Smooth muscle cell (in vitro differentiated cells): ENCODE results near the gene ZNF862. TPM values are rescaled to one million over a fixed set of nuclear protein-coding genes. Genes with fewer than 3 reads are reported as not detected.

Source experiments
- DNase-seq: peaks from one replicate; lab custom pipeline; 2025; ENCODE audit not compliant: unreplicated experiment; lab: John Stamatoyannopoulos, UW
- H2AFZ ChIP-seq: fragments of 200-600 bp; sonication (generic); 2 replicates; pipeline ENCODE4 v1.6.0; 2016; ENCODE audit warnings: antibody characterized with exemption, low read depth, mild to moderate bottlenecking
- H3F3A ChIP-seq: fragments of 200-600 bp; sonication (generic); 2 replicates; pipeline ENCODE4 v1.6.0; 2017; ENCODE audit warnings: antibody characterized with exemption, low read depth
- H3K27ac ChIP-seq: fragments of 200-600 bp; sonication (generic); 2 replicates; pipeline ENCODE4 v1.5.1; 2016; ENCODE audit warnings: low read depth, mild to moderate bottlenecking
- H3K27me3 ChIP-seq: fragments of 200-600 bp; sonication (generic); 2 replicates; pipeline ENCODE4 v1.6.1; 2016; ENCODE audit warnings: low read depth, mild to moderate bottlenecking
- H3K36me3 ChIP-seq: fragments of 200-600 bp; sonication (generic); 2 replicates; pipeline ENCODE4 v1.5.1; 2016; ENCODE audit warnings: low read depth
- H3K4me1 ChIP-seq: fragments of 200-600 bp; sonication (generic); 2 replicates; pipeline ENCODE4 v1.5.1; 2016; ENCODE audit warnings: low read depth
- H3K4me2 ChIP-seq: fragments of 200-600 bp; sonication (generic); 2 replicates; pipeline ENCODE4 v1.6.0; 2016; ENCODE audit warnings: mild to moderate bottlenecking
- H3K4me3 ChIP-seq: fragments of 200-600 bp; sonication (generic); 2 replicates; pipeline ENCODE4 v1.5.1; 2016; ENCODE audit warnings: mild to moderate bottlenecking
- H3K79me2 ChIP-seq: fragments of 200-600 bp; sonication (generic); 2 replicates; pipeline ENCODE4 v1.6.0; 2016; ENCODE audit warnings: low read depth, mild to moderate bottlenecking
- H3K9ac ChIP-seq: fragments of 200-600 bp; sonication (generic); 2 replicates; pipeline ENCODE4 v1.6.0; 2016; ENCODE audit warnings: low read depth
- H3K9me3 ChIP-seq: fragments of 200-600 bp; sonication (generic); replicated peaks from 2 replicates; pipeline ENCODE4 v1.5.1; 2016; ENCODE audit warnings: low read depth
- H4K20me1 ChIP-seq: fragments of 200-600 bp; sonication (generic); 2 replicates; pipeline ENCODE4 v1.6.0; 2016; ENCODE audit warnings: low read depth
- WGBS: methylation state at CpG from one replicate; pipeline ENCODE4 v1.1.7; 2016; ENCODE audit warnings: low lambda C conversion rate; 5-methylcytosine and 5-hydroxymethylcytosine counted together
- polyA plus RNA-seq: library from polyadenylated mRNA; unstranded; fragments of >200 nt; fragmentation: Nextera tagmentation; extraction: Ambion mirVana; gene quantifications from 2 replicates; pipeline ENCODE4 v1.2.1, GENCODE V29; 2016
- total RNA-seq: library from RNA; depleted of rRNA; stranded (reverse); fragments of >200 nt; gene quantifications from 2 replicates; pipeline ENCODE4 v1.2.3, GENCODE V29; 2014
- TF ChIP-seq, protein P1 (sequence below): fragments of 200-600 bp; sonication (generic); IDR thresholded peaks from 2 replicates; pipeline ENCODE4 v1.5.1; 2017; ENCODE audit warnings: borderline replicate concordance, mild to moderate bottlenecking, antibody characterized with exemption; ENCODE audit not compliant: insufficient read depth, poor library complexity, severe bottlenecking

ZNF862 gene
- total and polyA plus RNA-seq, 2 experiments from 2014 or later = 5.4 to 10.2 TPM

DNA sequence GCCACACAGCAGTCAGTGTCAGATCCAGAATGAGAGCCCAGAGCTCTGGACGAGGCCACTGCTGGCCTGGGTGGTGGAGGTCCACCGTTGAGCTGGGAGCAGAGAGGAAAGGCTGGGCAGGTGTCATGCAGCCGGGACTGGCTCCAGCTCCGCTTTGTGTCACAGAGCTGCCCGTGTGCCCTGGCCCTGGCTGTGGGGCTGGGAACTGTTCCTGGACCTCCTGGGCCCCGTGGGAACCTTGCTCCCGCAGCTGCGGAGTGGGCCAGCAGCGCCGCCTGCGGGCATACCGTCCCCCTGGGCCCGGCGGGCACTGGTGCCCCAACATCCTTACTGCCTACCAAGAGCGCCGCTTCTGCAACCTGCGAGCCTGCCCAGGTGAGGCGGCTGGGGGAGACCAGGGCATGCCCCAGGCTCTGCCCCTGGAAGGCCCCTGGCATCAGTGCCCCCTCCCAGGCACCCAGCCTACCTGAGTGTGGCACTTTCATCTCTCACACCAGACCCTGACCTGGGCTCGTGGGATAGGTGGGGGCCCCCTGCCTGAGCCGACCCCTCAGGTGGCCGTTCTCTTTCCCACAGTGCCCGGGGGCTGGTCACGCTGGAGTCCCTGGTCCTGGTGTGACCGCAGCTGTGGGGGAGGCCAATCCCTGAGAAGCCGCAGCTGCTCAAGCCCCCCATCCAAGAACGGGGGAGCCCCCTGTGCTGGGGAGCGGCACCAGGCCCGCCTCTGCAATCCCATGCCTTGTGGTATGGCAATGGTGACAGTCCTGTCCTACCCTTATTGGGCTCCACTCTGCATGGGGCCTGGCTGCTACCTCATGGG lies 18.8 kb upstream of the ZNF862 start:
- WGBS = 90% methylated on average over 16 of the region's 28 CpGs
- DNase-seq = no peak
- TF ChIP-seq, protein P1, sequence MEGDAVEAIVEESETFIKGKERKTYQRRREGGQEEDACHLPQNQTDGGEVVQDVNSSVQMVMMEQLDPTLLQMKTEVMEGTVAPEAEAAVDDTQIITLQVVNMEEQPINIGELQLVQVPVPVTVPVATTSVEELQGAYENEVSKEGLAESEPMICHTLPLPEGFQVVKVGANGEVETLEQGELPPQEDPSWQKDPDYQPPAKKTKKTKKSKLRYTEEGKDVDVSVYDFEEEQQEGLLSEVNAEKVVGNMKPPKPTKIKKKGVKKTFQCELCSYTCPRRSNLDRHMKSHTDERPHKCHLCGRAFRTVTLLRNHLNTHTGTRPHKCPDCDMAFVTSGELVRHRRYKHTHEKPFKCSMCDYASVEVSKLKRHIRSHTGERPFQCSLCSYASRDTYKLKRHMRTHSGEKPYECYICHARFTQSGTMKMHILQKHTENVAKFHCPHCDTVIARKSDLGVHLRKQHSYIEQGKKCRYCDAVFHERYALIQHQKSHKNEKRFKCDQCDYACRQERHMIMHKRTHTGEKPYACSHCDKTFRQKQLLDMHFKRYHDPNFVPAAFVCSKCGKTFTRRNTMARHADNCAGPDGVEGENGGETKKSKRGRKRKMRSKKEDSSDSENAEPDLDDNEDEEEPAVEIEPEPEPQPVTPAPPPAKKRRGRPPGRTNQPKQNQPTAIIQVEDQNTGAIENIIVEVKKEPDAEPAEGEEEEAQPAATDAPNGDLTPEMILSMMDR = no peak
- Histone ChIP-seq H3K4me3 (no peak overlapping the region), H3K27me3 (no peaks in the 10 kb centered on the region), H3K36me3 (no peaks in the 10 kb centered on the region), H2AFZ (no peak overlapping the region), H4K20me1 (no peaks in the 10 kb centered on the region), H3K9me3 (no peaks in the 10 kb centered on the region), H3K79me2 (no peaks in the 10 kb centered on the region), H3F3A (no peaks in the 10 kb centered on the region), H3K9ac (no peak overlapping the region), H3K4me2 (no peak overlapping the region), H3K4me1 (peaks cover 3% of the 10 kb centered on the region), H3K27ac (no peak overlapping the region)

DNA sequence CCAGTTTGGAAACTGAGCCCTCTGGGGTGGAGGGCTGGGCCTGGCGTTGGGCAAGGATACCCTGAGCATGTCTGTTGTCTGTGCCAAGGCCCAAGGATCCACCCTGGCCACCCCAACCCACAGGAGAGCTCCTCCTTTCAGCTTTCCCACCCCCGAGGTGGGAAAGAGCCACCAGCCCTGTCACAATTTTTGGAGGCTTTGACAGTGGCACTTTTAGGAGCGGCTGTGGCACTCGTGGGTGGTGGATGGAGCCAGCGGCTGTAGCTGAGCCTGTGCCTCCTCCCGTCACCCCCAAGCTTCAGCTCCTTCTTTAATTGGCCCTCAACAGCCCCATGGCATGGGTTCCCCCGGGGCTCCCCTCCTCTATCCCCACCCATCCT lies 18.2 kb upstream of the ZNF862 start:
- no peaks in the 10 kb centered on the region for H3K9me3 ChIP-seq
- 85% methylated on average over 7 of the region's 7 CpGs for WGBS
- H4K20me1 ChIP-seq = no peaks in the 10 kb centered on the region
- H3K9ac ChIP-seq = no peak overlapping the region
- no peaks in the 10 kb centered on the region for H3K36me3 ChIP-seq
- no peak overlapping the region for H3K4me3 ChIP-seq
- H3K4me1 ChIP-seq = peaks cover 3% of the 10 kb centered on the region
- H3K27ac ChIP-seq = no peak overlapping the region
- DNase-seq = no peak
- H3F3A ChIP-seq = no peaks in the 10 kb centered on the region
- TF ChIP-seq, protein P1 = no peak
- H3K4me2 ChIP-seq = no peak overlapping the region
- H3K79me2 ChIP-seq = no peaks in the 10 kb centered on the region
- no peak overlapping the region for H2AFZ ChIP-seq
- H3K27me3 ChIP-seq = no peaks in the 10 kb centered on the region

DNA sequence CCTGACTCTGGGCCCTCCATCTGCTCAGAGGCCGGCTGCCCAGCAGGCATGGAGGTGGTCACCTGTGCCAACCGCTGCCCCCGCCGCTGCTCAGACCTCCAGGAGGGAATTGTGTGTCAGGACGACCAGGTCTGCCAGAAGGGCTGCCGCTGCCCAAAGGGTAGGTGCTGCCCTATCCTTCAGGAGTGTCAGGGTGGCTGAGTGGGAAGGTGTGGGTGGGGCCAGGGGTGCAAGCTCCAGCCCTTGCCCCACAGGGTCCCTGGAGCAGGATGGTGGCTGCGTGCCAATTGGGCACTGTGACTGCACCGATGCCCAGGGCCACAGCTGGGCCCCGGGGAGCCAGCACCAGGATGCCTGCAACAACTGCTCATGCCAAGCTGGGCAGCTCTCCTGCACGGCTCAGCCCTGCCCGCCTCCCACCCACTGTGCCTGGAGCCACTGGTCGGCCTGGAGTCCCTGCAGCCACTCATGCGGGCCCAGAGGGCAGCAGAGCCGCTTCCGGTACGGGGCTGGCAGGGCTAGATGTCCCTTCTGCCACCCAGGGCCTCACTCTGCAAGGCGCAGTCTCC lies 17.5 kb upstream of the ZNF862 start:
- Histone ChIP-seq H3K4me2 (no peak overlapping the region), H3K27me3 (no peaks in the 10 kb centered on the region), H3K4me3 (no peak overlapping the region), H2AFZ (no peak overlapping the region), H4K20me1 (no peaks in the 10 kb centered on the region), H3K27ac (no peak overlapping the region), H3K79me2 (no peaks in the 10 kb centered on the region), H3K36me3 (no peaks in the 10 kb centered on the region), H3F3A (no peaks in the 10 kb centered on the region), H3K9ac (no peak overlapping the region), H3K4me1 (peaks cover 2% of the 10 kb centered on the region), H3K9me3 (no peaks in the 10 kb centered on the region)
- TF ChIP-seq, protein P1 = no peak
- DNase-seq = no peak
- 96% methylated on average over 15 of the region's 17 CpGs for WGBS
